Astrocyte of the spinal cord (primary cell): ENCODE data around the gene KCNC3.

Experiments used
- DNase-seq: peaks from one replicate; pipeline ENCODE4 v3.0.0; 2011; ENCODE audit warnings: low read depth, low spot score
- H3K4me3 ChIP-seq: 2 replicates; pipeline ENCODE4 v1.5.1; 2011; ENCODE audit warnings: low read depth, mild to moderate bottlenecking, low read length, moderate library complexity
- CTCF ChIP-seq: IDR thresholded peaks from 2 replicates; pipeline ENCODE4 v1.5.1; 2012; ENCODE audit warnings: low read depth, mild to moderate bottlenecking, low read length, inconsistent platforms
- in situ Hi-C: cut with HindIII; loops from 2 replicates; pipeline ENCODE4 v1.10.0; 2017; ENCODE audit warnings: low sequenced_read_pairs

Gene KCNC3

GRCh38 chr19:50293263-50294004, 35.7 kb downstream of the KCNC3 start:
- no peak for DNase-seq
- no peak for TF ChIP-seq CTCF
- H3K4me3 ChIP-seq: no peak overlapping the region
- in situ Hi-C loops: no loop called here

GRCh38 chr19:50292216-50292827, 36.9 kb downstream of the KCNC3 start:
- in situ Hi-C loops: no loop called here
- no peak for TF ChIP-seq CTCF
- H3K4me3 ChIP-seq: no peak overlapping the region
- DNase-seq: no peak

GRCh38 chr19:50290775-50291174, 38.4 kb downstream of the KCNC3 start:
- in situ Hi-C loops: no loop called here
- no peak for TF ChIP-seq CTCF

GRCh38 chr19:50290011-50290410, 39.2 kb downstream of the KCNC3 start:
- TF ChIP-seq CTCF: no peak
- in situ Hi-C loops: no loop called here
- no peak for DNase-seq
- H3K4me3 ChIP-seq: no peak overlapping the region

More at GRCh38 chr19:50290775-50291174, 38.4 kb downstream of the KCNC3 start:
- no peak overlapping the region for H3K4me3 ChIP-seq
- no peak for DNase-seq

- DNase-seq: no peak
- no peak for TF ChIP-seq CTCF
- in situ Hi-C loops: no loop called here
- no peak overlapping the region for H3K4me3 ChIP-seq
Measured at GRCh38 chr19:50288954-50289353, 40.2 kb downstream of the KCNC3 start.

GRCh38 chr19:50287331-50287730, 41.8 kb downstream of the KCNC3 start:
- in situ Hi-C loops: no loop called here
- no peak for TF ChIP-seq CTCF
- DNase-seq: no peak
- no peak overlapping the region for H3K4me3 ChIP-seq
